SIG-M5 treated with dmso at 0.1 percent for 504 hours (cell line): ENCODE data around the gene TXK.

Source experiments
- DNase-seq: peaks from one replicate; lab custom pipeline; 2025; ENCODE audit not compliant: unreplicated experiment; lab: John Stamatoyannopoulos, UW

TXK gene

GRCh38 chr4:48138511-48138910 lies 4.5 kb upstream of the TXK start:
- DNase-seq: no peak

GRCh38 chr4:48137846-48138245 lies 3.8 kb upstream of the TXK start:
- DNase-seq: no peak

- DNase-seq: no peak
Measured at GRCh38 chr4:48133669-48134068, 381 bp downstream of the TXK start.

- DNase-seq: no peak
Measured at GRCh38 chr4:48131736-48132135, 2.3 kb downstream of the TXK start.

GRCh38 chr4:48130100-48130499 lies 4.0 kb downstream of the TXK start:
- DNase-seq: no peak

GRCh38 chr4:48129307-48130014 lies 4.6 kb downstream of the TXK start:
- DNase-seq: no peak

GRCh38 chr4:48127682-48128404 lies 6.2 kb downstream of the TXK start:
- DNase-seq: peak; percentile 78

- no peak for DNase-seq
Measured at GRCh38 chr4:48127231-48127630, 6.8 kb downstream of the TXK start.

- no peak for DNase-seq
Measured at GRCh38 chr4:48126621-48127020, 7.4 kb downstream of the TXK start.

GRCh38 chr4:48124870-48125269 lies 9.2 kb downstream of the TXK start:
- DNase-seq: no peak

GRCh38 chr4:48122756-48123155 lies 11.3 kb downstream of the TXK start:
- DNase-seq: no peak

GRCh38 chr4:48121180-48121579 lies 12.9 kb downstream of the TXK start:
- peak; percentile 32 for DNase-seq

GRCh38 chr4:48120132-48120531 lies 13.9 kb downstream of the TXK start:
- no peak for DNase-seq

- DNase-seq: no peak
Measured at GRCh38 chr4:48119646-48120045, 14.4 kb downstream of the TXK start.

GRCh38 chr4:48118081-48118480 lies 16.0 kb downstream of the TXK start:
- DNase-seq: no peak

- DNase-seq: no peak
Measured at GRCh38 chr4:48116582-48116981, 17.5 kb downstream of the TXK start.

GRCh38 chr4:48114412-48114811 lies 19.6 kb downstream of the TXK start:
- DNase-seq: no peak

GRCh38 chr4:48112017-48112667 lies 21.9 kb downstream of the TXK start:
- DNase-seq: no peak

GRCh38 chr4:48110452-48110978 lies 23.5 kb downstream of the TXK start:
- no peak for DNase-seq

GRCh38 chr4:48109413-48110263 lies 24.4 kb downstream of the TXK start:
- DNase-seq: peak; percentile 25
